B cell (primary cell): Measurements from ENCODE around the gene HERC2.

Source experiments
- CTCF ChIP-seq: fragments of 200-600 bp; IDR thresholded peaks from one replicate; pipeline ENCODE4 v1.8.0; 2022; ENCODE audit warnings: antibody characterized with exemption, mild to moderate bottlenecking
- EZH2 ChIP-seq: IDR thresholded peaks from 2 replicates; pipeline ENCODE4 v1.6.1; 2012; ENCODE audit warnings: borderline replicate concordance, low read depth, mild to moderate bottlenecking, moderate library complexity, low read length; ENCODE audit not compliant: insufficient read depth, poor library complexity, severe bottlenecking

GRCh38 chr15:28107904-28108275 lies 214.1 kb downstream of the HERC2 start:
- TF ChIP-seq CTCF (no peak), EZH2 (no peak)
